A673 (cell line): Measurements from ENCODE around the gene RPL13A. TPM values are rescaled to one million over a fixed set of nuclear protein-coding genes. Genes with fewer than 3 reads are reported as not detected.

Source experiments
- BruUV-seq: library from RNA; stranded (reverse); fragments of 400-500 nt; replicated peaks from 2 replicates; lab custom pipeline; 2021; lab: Mats Ljungman, UMichigan
- CTCF ChIA-PET: fragments of 300-600 bp; sonication (Branson Sonifier 250); formaldehyde crosslinking; loops from one replicate; lab custom pipeline; 2022; ENCODE audit warnings: antibody characterized with exemption; lab: Charles Lee
- POLR2A ChIA-PET: fragments of 300-600 bp; sonication (Branson Sonifier 250); formaldehyde crosslinking; loops from one replicate; lab custom pipeline; 2022; ENCODE audit warnings: antibody characterized with exemption; ENCODE audit not compliant: low non-redundant PET; lab: Charles Lee
- DNase-seq: peaks from one replicate; pipeline ENCODE4 v3.0.0-alpha.2; 2015; ENCODE audit warnings: low spot score
- H3K27ac ChIP-seq: fragments of 200-600 bp; sonication (generic); 2 replicates; pipeline ENCODE4 v1.5.1; 2016; ENCODE audit warnings: mixed run types, low read depth, mild to moderate bottlenecking, mixed read lengths, antibody characterized with exemption, low read length; ENCODE audit not compliant: poor library complexity, severe bottlenecking
- H3K27me3 ChIP-seq: fragments of 200-600 bp; sonication (generic); replicated peaks from 2 replicates; pipeline ENCODE4 v1.6.1; 2017; ENCODE audit warnings: mixed run types, low read depth, mild to moderate bottlenecking, mixed read lengths, antibody characterized with exemption, low read length; ENCODE audit not compliant: insufficient read depth, poor library complexity
- H3K36me3 ChIP-seq: fragments of 200-600 bp; sonication (generic); 2 replicates; pipeline ENCODE4 v1.6.1; 2016; ENCODE audit warnings: mixed run types, mild to moderate bottlenecking, mixed read lengths, antibody characterized with exemption, low read length; ENCODE audit not compliant: insufficient read depth, poor library complexity, severe bottlenecking
- H3K4me1 ChIP-seq: fragments of 200-600 bp; sonication (generic); 2 replicates; pipeline ENCODE4 v1.6.1; 2017; ENCODE audit warnings: mixed run types, mild to moderate bottlenecking, mixed read lengths, antibody characterized with exemption, low read length; ENCODE audit not compliant: insufficient read depth, poor library complexity, severe bottlenecking
- H3K4me3 ChIP-seq: fragments of 200-600 bp; sonication (generic); 2 replicates; pipeline ENCODE4 v1.5.1; 2016; ENCODE audit warnings: low read depth, mixed run types, mild to moderate bottlenecking, mixed read lengths, low read length; ENCODE audit not compliant: poor library complexity, severe bottlenecking
- H3K9me3 ChIP-seq: fragments of 200-600 bp; sonication (generic); 2 replicates; pipeline ENCODE4 v1.6.1; 2016; ENCODE audit warnings: mixed run types, low read depth, mild to moderate bottlenecking, mixed read lengths, antibody characterized with exemption, low read length; ENCODE audit not compliant: poor library complexity, severe bottlenecking
- EZH2 ChIP-seq: fragments of 200-600 bp; sonication (generic); IDR thresholded peaks from 2 replicates; pipeline ENCODE4 v1.6.1; 2017; ENCODE audit warnings: borderline replicate concordance, low read depth, mild to moderate bottlenecking, mixed read lengths, antibody characterized with exemption, low read length; ENCODE audit not compliant: poor library complexity, severe bottlenecking
- intact Hi-C: fragments of 100-400 bp; cut with micrococcal nuclease; formaldehyde crosslinking; loops from one replicate; pipeline ENCODE4 v1.10.0; 2022; ENCODE audit not compliant: unreplicated experiment
- total RNA-seq: library from RNA; stranded (reverse); gene quantifications from 2 replicates; pipeline ENCODE4 v1.2.3, GENCODE V29; 2021
- TF ChIP-seq, protein P1 (sequence below): fragments of 300-800, 200-600 bp; sonication (generic); conservative IDR thresholded peaks from 2 replicates; pipeline ENCODE4 v1.5.1; 2017; ENCODE audit warnings: low read depth, mild to moderate bottlenecking, antibody characterized with exemption, low read length, moderate library complexity, mixed read lengths

Gene RPL13A
- total RNA-seq, 1 experiment from 2014 or later: 2,390 TPM

DNA sequence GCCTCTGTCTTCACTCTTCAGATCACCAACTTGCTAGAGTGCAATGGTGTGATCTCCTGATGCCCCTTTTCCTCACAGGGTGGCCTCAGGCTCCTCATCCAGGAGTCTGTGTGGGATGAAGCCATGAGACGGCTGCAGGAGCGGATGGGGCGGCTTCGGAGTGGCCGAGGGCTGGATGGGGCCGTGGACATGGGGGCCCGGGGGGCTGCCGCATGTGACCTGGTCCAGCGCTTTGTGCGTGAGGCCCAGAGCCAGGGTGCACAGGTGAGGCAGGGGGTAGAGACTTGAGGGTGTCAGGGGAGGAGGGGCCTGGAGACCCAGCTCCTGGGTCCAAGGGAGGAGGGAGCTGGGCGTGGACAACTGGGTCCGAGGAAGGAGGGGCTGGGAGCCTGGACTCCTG lies 24.9 kb upstream of the RPL13A start:
- no peaks in the 10 kb centered on the region for H3K4me1 ChIP-seq

DNA sequence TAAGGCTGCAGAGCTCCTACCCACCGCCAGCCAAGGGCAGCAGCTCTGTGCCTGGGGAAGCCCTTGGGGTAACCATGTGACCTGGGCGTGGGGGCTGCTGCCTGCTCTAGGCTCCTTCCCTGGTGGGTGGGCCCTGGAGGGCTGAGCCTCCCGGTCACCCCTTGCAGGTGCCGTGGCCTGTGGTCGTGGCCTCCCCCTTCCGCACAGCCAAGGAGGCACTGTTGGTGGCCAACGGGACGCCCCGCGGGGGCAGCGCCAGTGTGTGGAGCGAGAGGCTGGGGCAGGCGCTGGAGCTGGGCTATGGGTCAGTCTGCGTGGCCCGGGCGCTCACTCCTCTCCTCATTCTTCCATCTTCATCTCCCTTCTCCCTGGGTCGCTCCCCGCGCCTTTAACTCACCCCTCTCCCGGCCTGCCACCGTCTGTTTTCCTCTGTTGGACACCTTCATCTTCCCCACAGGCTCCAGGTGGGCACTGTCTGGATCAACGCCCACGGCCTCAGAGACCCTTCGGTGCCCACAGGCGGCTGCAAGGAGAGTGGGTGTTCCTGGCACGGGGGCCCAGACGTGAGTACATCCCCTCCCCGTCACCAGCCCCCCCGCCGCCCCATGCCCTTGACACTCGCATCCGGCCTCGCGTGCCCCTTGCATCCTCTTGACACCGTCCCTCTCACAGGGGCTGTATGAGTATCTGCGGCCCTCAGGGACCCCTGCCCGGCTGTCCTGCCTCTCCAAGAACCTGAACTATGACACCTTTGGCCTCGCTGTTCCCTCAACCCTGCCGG lies 23.3 kb upstream of the RPL13A start:
- CTCF ChIA-PET: no interaction called here

More for the DNA sequence above, 24.9 kb upstream of the RPL13A start:
- ChIA-PET CTCF (no interaction called here), POLR2A (no interaction called here)
- no TSS peak for BruUV-seq
- Histone ChIP-seq H3K4me3 (no peak overlapping the region), H3K36me3 (no peaks in the 10 kb centered on the region), H3K9me3 (no peaks in the 10 kb centered on the region), H3K27me3 (no peaks in the 10 kb centered on the region), H3K27ac (no peak overlapping the region)
- intact Hi-C loops: no loop called here
- TF ChIP-seq, protein P1, sequence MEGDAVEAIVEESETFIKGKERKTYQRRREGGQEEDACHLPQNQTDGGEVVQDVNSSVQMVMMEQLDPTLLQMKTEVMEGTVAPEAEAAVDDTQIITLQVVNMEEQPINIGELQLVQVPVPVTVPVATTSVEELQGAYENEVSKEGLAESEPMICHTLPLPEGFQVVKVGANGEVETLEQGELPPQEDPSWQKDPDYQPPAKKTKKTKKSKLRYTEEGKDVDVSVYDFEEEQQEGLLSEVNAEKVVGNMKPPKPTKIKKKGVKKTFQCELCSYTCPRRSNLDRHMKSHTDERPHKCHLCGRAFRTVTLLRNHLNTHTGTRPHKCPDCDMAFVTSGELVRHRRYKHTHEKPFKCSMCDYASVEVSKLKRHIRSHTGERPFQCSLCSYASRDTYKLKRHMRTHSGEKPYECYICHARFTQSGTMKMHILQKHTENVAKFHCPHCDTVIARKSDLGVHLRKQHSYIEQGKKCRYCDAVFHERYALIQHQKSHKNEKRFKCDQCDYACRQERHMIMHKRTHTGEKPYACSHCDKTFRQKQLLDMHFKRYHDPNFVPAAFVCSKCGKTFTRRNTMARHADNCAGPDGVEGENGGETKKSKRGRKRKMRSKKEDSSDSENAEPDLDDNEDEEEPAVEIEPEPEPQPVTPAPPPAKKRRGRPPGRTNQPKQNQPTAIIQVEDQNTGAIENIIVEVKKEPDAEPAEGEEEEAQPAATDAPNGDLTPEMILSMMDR: no peak
- no peak for TF ChIP-seq EZH2
- no peak for DNase-seq

DNA sequence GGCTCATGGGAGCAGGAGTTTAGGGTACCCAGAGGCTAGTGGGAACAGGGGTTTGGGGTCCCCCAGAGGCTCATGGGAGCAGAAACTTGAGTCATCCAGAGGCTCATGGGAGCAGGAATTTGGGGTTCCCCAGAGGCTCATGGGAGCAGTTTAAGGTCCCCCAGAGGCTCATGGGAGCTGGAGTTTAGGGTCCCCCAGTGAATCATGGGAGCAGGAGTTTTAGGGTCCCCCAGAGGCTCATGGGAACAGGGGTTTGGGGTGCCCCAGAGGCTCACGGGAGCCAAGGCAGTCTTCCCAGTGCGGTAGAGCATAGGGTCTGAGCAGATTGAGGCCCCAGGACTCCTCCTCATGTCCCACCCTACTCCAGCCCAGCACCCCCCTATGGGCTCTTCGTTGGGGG lies 22.0 kb upstream of the RPL13A start:
- POLR2A ChIA-PET: no interaction called here
- no peaks in the 10 kb centered on the region for H3K9me3 ChIP-seq
- no peak for DNase-seq
- CTCF ChIA-PET: no interaction called here
- H3K27ac ChIP-seq: no peak overlapping the region
- no TSS peak for BruUV-seq
- no peaks in the 10 kb centered on the region for H3K27me3 ChIP-seq
- H3K4me3 ChIP-seq: no peak overlapping the region
- peaks cover 8% of the 10 kb centered on the region for H3K4me1 ChIP-seq
- H3K36me3 ChIP-seq: no peaks in the 10 kb centered on the region
- TF ChIP-seq, protein P1: no peak
- TF ChIP-seq EZH2: no peak
- intact Hi-C loops: no loop called here

More for the DNA sequence above, 23.3 kb upstream of the RPL13A start:
- peaks cover 7% of the 10 kb centered on the region for H3K4me1 ChIP-seq
- intact Hi-C loops: no loop called here
- no peaks in the 10 kb centered on the region for H3K9me3 ChIP-seq
- no peaks in the 10 kb centered on the region for H3K27me3 ChIP-seq
- POLR2A ChIA-PET: no interaction called here
- H3K36me3 ChIP-seq: no peaks in the 10 kb centered on the region
- no TSS peak for BruUV-seq
- no peak overlapping the region for H3K27ac ChIP-seq
- TF ChIP-seq EZH2: no peak
- TF ChIP-seq, protein P1: no peak
- no peak for DNase-seq
- no peak overlapping the region for H3K4me3 ChIP-seq
